ENCODE measurements around the gene TBC1D22A. TPM values are rescaled to one million over a fixed set of nuclear protein-coding genes. Genes with fewer than 3 reads are reported as not detected.
"Not testable (repeated sequence)": the region's sequence is repeated elsewhere in the genome, so short reads cannot be mapped to it uniquely, and the experiment has no call there.

TBC1D22A gene
- total RNA-seq, 1 experiment from 2014 or later = 20.9 TPM

DNA sequence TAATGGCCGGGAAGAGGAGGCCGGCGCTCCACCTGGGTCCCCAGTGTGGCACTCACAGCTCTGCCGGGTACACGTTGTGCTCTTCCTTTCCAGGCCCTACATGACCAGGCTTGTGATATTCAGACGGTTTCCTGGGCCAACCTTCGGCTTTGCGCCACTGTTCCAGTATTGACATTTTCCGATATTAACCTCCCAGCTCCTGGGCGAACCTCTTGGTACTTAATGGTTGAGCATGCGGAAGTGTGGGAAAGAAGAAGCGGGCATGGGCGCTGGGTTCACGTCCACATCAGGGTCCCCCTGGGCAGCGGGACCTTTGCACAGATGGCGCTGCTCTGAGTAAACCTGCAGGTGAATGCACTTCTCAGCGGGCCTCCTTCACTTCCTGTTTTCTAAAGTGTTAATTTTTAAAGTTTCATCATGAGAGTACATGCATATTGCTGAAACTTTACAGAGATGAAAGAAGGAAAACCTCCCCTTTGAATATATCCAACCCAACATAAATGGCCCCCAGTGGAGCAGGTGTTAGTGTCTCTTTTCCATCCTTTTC is 286.7 kb downstream of the TBC1D22A start:
- no peaks in the 10 kb centered on the region for H3K79me2 ChIP-seq (ENCODE audit: insufficient read depth, low read length)
- no peak overlapping the region for H3K4me3 ChIP-seq (replicated peaks in 1 of 2; ENCODE audit: low read depth in 1 of 2, low read length in 2 of 2)
- H4K20me1 ChIP-seq (ENCODE audit: insufficient read depth) = no peaks in the 10 kb centered on the region
- TF ChIP-seq FOSL1 (IDR thresholded peaks at IDR 0.05; ENCODE audit: low read depth) (no peak), JUND (IDR thresholded peaks at IDR 0.05) (no peak), EZH2 (IDR thresholded peaks at IDR 0.05) (no peak), YY1 (IDR thresholded peaks at IDR 0.05; ENCODE audit: extremely low read depth, insufficient replicate concordance, low read depth, low read length) (no peak), SP1 (IDR thresholded peaks at IDR 0.05; ENCODE audit: low read depth) (no peak), RAD21 (IDR thresholded peaks at IDR 0.05; ENCODE audit: low read depth) (no peak)
- TF ChIP-seq, protein P1, sequence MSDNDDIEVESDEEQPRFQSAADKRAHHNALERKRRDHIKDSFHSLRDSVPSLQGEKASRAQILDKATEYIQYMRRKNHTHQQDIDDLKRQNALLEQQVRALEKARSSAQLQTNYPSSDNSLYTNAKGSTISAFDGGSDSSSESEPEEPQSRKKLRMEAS (IDR thresholded peaks at IDR 0.05) = no peak
- no peaks in the 10 kb centered on the region for H3K27me3 ChIP-seq (ENCODE audit: insufficient read depth, low read length)
- intact Hi-C loops (cut with micrococcal nuclease) = no loop called here
- H3K9ac ChIP-seq (ENCODE audit: low read length) = no peak overlapping the region
- no peak overlapping the region for H3K27ac ChIP-seq (ENCODE audit: low read depth, low read length)
- DNase-seq (ENCODE audit: low read depth, low spot score) (no peak), ATAC-seq (no peak)
- H3K4me1 ChIP-seq (ENCODE audit: control insufficient read depth in 1 of 2, insufficient read depth in 2 of 2, low read length in 2 of 2) = no peaks in the 10 kb centered on the region
- H3K9me2 ChIP-seq (ENCODE audit: insufficient read depth) = no peaks in the 10 kb centered on the region
- H3K9me3 ChIP-seq (ENCODE audit: control insufficient read depth in 1 of 2, insufficient read depth in 1 of 2, low read depth in 1 of 2, low read length in 2 of 2) = no peaks in the 10 kb centered on the region
- no TSS peak for BruUV-seq (replicated peaks)
- no peak overlapping the region for H2AFZ ChIP-seq (ENCODE audit: low read depth, low read length, poor library complexity, severe bottlenecking)
- RAD21 ChIA-PET (ENCODE audit: low non-redundant PET in 1 of 2, low total read pairs in 2 of 2, uncharacterized antibody in 2 of 2, unreplicated experiment in 2 of 2) = no interaction called here
- no peak overlapping the region for H3K4me2 ChIP-seq (ENCODE audit: low read length)
- CTCF ChIA-PET = no interaction called here
- no peaks in the 10 kb centered on the region for H3K36me3 ChIP-seq (ENCODE audit: control insufficient read depth in 1 of 2, insufficient read depth in 2 of 2, low read length in 2 of 2)
- POLR2A ChIA-PET = no interaction called here

DNA sequence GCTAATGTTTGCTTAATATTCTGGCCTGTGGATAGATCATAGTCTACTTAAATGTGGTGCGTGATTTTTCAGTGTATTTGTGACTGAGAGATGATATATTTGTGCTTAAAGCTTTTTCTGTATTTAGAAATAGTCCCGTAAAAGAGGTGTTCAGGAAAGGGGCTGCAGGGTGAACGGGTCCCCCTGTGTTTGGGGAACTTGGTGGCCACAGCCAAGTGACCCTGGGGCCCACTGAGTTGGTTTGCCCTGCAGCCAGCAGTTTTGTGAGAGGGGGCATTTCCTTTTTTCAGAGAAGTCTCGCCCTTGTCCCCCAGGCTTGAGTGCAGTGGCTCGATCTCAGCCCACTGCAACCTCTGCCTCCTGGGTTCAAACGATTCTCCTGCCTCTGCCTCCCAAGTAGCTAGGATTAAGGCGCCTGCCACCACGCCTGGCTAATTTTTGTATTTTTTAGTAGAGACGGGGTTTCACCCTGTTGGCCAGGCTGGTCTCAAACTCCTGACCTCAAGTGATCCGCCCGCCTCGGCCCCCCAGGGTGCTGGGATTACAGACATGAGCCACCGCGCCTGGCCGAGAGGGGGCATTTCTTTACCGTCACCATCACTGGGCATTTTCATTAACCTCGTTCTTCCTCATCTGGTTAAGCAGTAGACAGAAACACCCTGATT is 287.4 kb downstream of the TBC1D22A start:
- ATAC-seq; intact Hi-C loops (cut with micrococcal nuclease); H3K27ac ChIP-seq (ENCODE audit: low read depth, low read length); H3K4me3 ChIP-seq (replicated peaks in 1 of 2; ENCODE audit: low read depth in 1 of 2, low read length in 2 of 2); H3K79me2 ChIP-seq (ENCODE audit: insufficient read depth, low read length); H3K9me3 ChIP-seq (ENCODE audit: control insufficient read depth in 1 of 2, insufficient read depth in 1 of 2, low read depth in 1 of 2, low read length in 2 of 2); H4K20me1 ChIP-seq (ENCODE audit: insufficient read depth); RAD21 ChIA-PET (ENCODE audit: low non-redundant PET in 1 of 2, low total read pairs in 2 of 2, uncharacterized antibody in 2 of 2, unreplicated experiment in 2 of 2); H3K9me2 ChIP-seq (ENCODE audit: insufficient read depth); H3K27me3 ChIP-seq (ENCODE audit: insufficient read depth, low read length); POLR2A ChIA-PET; H3K4me2 ChIP-seq (ENCODE audit: low read length); H3K9ac ChIP-seq (ENCODE audit: low read length); H3K4me1 ChIP-seq (ENCODE audit: control insufficient read depth in 1 of 2, insufficient read depth in 2 of 2, low read length in 2 of 2); H3K36me3 ChIP-seq (ENCODE audit: control insufficient read depth in 1 of 2, insufficient read depth in 2 of 2, low read length in 2 of 2); DNase-seq (ENCODE audit: low read depth, low spot score); BruUV-seq (replicated peaks); CTCF ChIA-PET; H2AFZ ChIP-seq (ENCODE audit: low read depth, low read length, poor library complexity, severe bottlenecking): not testable (repeated sequence)
